GM21717 (cell line): Measurements from ENCODE around the gene ASIC2.

Experiments
- ATAC-seq: cut with Tn5 transposase; IDR thresholded peaks from one replicate; pipeline ENCODE4 v1.9.1; 2021; ENCODE audit warnings: mild to moderate bottlenecking, moderate library complexity; ENCODE audit not compliant: unreplicated experiment

The ASIC2 gene

DNA sequence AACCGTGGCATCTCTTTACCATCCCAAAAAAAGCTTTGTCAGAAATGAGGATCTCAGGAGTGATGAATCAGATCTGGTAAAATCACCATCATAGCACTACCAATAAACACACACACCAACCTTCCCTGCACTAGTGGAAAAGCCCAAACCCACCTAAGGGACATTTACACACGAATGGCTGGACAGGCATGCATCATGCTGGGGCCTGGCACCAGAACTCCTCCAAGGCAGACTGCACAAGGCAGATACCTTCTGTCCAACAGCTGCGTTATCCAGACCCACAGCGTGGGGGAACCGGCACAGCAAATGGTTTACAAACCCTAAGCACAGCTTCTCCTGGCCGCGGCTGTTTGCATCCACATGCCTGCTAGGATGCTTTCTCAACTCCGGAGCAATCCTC lies 2.8 kb downstream of the ASIC2 start:
- no peak for ATAC-seq

DNA sequence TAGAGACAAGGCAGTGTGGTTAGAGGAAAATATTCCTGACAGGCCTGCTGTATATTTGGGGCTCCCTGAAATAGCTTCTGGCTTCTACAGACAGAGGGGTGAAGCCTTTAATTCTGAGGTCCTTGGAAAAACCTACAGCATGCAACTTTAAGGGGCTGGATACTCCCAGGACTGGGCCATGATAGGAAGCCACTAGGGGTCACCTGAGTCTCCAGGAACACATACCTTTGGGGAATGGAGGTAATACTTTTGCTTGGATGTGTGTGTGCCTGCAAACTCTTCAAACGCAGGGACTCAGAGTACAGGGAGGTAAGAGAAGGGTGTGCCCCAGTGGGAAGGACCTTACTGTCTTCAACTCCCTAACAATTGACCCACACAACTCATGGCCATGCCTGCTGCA lies 4.1 kb downstream of the ASIC2 start:
- ATAC-seq = no peak

DNA sequence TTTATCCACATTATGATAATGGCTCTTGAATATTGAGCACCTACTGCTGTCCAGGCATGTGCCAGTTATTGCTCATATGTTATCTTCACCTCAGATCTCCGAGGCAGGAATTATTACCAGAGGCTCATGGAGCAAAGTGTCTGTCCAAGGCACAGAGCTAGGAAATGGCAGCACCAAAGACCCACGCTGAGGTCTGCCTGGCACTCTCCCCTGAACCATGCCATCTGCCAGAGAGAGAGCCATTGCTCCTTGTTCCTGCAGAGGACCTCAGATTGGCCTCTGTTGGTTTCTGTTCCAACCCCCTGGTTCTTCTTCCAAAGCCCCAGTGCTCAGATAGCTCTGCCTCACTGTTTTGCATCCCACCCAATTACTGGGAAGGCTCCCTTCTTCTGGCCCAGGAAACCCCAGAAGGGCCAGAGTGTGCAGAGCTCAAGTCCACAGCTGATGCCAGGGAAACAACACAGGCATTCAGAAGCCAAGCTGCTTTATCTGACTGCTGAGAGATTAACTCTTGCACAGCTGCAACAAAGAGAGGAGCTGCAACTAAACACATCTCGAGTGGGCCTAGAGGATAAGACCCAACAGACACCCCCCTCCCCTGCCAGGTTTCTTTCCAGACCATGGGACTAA lies 5.9 kb downstream of the ASIC2 start:
- ATAC-seq = no peak

DNA sequence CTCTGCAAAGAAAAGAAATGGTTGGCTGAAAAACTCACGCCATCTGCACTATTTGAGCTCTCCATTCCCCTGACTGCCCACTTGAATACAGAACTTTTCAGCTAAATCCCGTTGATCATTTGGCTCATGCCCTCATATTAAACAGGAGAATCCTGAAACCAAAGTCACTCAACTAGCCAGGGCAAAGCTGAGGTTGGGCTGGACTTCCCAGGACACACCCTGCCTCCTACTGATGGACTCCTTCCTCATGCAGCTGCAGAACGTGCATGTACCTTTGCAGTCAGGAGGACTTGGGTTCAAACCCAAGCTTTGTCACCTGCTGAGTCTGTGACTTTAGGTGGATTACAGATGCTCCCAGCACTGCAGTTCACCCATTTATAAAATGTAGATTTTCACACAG lies 7.7 kb downstream of the ASIC2 start:
- ATAC-seq = no peak

DNA sequence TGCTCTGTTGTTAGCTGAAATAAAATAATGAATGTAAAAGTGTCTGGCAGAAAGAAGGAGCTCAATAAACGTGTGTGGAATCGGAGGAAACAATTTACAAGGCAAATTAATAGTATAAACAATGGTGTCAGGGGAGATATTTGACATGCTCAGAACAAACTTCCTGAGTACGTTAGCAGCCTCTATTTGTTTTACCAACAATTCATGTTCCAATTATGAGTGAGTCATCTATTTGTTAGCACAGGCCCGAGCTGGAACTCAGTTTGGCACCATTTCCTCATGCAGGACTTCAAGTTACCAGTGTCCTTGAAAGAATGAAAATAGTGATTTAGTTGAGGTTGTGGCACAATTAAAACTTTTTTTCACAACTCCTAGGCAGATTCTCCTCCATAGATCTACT lies 9.1 kb downstream of the ASIC2 start:
- no peak for ATAC-seq

DNA sequence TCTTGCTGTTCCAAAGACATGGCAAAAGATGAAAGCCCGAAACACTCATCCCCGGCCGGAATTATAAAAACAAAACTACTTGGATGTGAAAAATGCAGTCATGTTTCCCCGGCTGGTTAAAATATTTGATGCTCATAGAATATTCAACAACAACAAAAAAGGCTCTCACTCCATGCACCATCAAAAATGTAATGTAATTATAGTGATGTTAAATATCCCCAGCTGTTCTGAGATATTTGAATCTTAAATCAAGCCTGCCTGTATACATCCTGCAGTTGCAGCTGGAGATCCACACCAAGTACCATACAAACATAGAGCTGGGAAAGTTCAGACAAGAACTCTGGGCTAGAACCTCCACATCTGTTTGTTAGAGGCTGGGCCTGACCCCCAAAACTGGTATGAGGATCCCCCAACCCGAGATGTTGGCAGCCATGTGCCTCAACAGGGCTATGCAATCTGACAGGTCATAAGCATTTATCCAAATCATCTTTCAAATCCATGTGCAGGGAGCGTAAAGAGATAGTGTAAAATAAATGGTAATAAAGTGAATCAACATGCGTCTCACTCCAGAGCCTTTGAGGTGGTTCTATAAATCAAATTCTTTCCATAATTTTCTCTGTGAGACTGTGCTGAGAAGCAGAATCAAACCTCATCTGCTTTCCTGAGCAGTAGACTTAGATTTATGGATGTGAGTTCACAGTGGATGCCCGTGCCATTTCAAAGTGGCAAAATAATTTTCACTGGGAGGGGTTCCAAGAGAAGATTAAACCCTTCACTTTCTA lies 12.7 kb downstream of the ASIC2 start:
- no peak for ATAC-seq

DNA sequence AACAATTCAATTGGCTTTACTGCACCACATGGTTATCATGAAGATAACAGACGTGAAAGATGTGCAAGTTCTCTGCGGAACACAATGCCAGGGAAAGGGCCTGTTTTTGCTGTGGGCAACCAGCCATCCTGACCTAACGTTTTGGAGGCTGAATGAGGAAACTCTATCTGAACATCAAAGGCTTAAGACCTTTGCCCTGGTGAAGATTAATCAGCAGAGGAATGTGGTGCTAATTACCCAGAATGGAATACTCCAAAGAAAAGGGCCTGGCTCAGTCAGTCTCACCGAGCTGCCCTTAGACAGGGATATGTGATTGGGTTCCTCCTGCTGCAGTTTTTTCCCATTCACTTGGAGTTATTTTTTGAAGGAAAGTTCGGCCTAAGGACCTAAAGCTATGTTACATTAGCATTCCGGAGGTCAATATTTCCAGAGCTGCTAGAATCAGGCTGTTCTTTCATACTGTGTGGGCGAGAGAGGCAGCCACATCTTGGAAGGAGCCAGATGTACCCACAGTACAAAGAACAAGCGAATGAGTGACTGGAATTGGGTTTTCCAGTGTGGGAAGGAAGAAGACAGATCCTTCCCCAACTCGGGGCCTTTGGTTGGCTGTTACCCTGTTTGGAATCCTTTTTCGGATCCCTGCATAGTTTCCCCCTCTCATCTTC lies 15.5 kb downstream of the ASIC2 start:
- no peak for ATAC-seq

DNA sequence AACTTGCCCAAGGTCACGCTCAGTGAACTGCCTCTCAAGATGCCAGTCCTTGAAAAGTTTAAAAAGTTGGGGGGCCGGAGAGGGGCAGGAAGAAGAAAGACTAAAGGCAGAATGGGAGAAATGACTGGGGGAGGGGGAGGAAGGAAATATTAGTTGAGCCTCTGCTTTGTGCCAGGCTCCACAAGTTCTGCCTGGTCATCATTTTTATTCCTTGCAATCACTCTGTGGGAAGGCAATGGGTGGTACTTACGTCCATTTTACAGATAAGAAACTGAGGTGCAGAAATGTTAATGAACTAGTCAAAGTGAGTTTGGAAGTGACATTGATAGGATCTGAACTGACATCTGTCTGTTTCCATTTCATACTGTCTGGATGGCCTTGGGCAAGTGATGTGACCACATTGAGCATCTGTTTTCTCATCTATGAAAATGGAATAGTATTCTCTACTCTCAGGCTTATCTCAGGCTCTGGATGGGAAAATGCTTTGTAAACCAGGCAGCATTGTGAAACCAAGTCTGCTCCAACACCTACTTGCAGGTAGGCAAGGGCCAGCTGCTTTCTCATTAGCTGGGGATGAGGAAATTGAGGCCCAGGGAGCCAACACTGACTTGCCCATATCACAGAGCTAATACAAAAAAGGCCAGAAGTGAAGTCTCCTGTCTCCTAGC lies 19.2 kb downstream of the ASIC2 start:
- no peak for ATAC-seq

DNA sequence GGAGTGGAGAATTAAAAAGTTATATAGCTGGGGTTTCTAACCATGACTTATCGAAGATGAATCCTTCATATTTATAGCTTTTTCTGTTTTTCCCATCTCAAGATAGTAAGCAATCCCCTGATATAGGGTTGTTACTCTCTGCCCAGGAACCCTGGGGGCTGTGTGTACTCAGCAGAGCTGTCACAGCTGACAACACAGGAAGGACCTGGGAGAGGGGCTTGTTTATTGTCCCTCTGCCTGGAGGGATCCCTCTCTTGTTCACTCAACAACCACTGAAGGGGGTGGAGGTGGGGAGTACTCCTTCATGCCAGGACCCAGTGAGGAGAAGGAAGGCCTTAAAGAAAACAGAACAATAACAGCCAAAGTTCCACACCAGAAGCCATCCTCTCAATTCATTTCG lies 19.8 kb downstream of the ASIC2 start:
- no peak for ATAC-seq

DNA sequence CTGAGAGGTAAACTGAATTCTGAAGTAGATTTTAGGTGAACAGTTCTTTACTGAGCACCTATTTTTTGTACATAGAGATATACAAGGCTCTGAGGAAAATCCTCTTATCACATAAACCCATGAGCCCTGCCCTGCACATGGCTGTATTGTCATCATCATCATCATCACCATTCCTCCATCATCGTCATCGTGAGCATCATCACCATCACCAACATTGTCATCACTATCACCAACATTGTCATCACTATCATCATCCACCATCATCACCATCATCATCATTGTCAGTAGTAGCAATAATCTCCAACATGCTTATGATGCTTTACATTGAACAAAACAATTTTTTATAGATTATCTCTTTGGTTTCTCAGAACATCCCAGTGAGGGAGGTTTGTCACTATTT lies 20.7 kb downstream of the ASIC2 start:
- no peak for ATAC-seq

DNA sequence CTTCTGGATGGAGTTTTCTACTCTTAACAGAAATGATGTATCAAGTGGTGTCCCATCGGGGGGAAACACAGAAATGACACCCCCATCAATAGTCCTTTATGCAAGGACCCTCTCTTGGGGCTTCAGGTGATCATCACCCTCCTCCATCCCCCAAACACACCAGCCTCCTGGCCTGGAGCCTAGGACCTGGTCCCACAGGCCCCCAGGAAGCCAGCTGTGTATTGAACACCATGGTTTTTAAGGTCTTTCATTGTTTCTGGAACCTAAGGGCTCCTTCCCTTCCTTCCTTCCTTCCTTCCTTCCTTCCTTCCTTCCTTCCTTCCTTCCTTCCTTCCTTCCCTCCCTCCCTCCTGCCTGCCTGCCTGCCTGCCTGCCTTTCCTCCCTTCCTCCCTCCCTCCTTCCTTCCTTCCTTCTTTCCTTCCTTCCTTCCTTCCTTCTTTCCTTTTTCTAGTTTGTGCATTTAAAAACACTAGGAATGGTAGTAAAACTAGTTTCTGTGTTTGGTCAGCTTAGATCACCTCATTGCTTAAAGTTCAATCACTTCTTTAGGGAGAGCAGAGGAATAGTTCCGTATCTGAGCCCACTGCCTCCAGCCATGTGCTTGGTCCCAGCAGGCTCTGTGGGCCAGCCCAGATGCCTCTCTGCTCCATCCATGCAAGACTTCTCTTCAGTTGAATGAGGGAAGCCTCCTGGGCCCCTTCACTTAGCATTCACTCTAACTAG lies 23.6 kb downstream of the ASIC2 start:
- ATAC-seq = no peak

DNA sequence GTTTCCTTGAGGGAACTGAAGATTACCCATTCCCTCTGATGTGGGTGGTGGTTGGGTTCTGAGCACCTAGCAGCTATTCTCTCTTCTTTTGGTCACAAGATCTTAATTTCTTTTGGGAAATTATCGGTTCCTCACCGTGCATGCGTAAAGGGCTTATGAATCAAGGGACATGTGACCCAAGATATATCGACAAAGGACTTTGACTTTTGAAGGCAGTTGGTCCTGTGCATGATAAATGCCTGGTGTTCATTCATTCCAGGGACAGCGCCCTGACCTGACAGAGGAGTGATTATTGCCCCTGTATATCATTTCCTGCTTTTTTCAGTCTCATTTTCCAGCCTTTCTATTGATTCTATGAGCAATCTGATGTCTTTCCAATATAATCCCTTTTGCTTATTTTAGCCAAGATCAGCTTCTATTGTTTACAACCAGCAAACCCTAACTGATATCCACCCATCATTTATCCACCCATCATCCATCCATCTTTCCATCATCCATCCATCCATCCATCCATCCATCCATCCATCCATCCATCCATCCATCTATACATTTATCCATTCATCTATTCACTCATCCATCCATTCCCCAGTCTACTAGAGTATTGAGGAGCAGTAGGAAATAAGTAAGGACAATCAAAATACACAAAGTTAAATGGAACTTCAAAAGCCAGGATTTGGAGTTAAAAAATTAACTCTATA lies 25.1 kb downstream of the ASIC2 start:
- ATAC-seq = no peak

DNA sequence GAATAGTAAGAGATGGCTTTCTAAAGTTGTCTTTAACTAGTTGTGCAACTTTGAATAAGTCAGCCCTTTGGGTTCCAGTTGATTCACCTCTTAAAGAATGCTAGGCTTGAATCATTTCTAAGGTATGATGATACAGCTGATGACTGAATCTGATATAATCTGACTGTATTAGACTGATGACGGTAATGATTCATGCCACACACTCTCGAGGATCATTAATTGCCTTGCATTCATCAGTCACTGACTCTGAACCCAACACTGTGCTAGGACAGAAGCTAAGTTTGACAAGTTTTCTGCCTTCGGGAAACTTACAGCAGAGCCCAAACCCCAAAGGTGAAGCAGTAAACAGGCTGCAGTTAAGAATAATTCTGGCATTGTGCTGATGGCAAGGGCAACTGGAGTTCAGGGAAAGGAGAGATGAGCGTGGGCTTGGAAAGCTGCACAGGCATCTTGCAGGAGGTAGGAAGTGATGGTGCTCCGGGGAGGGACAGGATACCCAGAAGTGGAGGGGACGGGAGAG lies 25.8 kb downstream of the ASIC2 start:
- no peak for ATAC-seq

DNA sequence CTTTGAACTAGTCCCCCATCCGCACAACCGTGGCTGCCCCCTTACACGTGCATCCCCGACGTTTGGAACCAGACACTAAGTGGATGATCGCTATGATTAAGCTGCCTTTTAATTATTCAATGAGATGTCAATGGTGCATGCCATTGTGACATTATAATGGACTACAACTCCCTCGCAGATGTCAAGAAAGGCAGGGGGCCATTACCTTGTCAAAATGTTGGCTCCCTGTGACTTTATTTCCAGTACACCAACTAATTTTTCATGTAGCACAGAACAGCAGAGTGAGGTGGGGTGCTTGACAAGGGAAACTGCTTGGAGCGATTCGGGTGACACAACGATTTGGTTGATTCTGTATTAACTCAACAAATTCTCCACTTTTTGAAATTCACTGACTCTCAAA lies 26.5 kb downstream of the ASIC2 start:
- ATAC-seq = no peak

DNA sequence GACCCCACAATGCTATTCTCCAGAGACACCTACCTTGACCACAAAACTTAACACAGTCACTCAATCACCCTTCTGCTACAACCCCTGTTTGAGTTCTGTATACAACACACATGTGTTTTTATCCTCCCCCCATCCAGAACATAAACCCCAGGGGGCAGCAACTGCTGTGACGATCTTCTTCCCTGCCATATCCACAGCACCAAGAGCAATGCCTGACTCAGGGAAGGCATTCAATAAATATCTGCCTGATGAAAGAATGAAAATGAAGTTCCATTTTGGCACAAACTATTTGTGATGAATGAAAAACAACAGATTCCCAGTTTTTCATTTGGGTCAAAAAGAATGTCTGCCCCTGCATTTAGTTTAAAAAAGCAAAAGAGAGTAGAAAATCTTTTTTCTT lies 27.0 kb downstream of the ASIC2 start:
- ATAC-seq = no peak

DNA sequence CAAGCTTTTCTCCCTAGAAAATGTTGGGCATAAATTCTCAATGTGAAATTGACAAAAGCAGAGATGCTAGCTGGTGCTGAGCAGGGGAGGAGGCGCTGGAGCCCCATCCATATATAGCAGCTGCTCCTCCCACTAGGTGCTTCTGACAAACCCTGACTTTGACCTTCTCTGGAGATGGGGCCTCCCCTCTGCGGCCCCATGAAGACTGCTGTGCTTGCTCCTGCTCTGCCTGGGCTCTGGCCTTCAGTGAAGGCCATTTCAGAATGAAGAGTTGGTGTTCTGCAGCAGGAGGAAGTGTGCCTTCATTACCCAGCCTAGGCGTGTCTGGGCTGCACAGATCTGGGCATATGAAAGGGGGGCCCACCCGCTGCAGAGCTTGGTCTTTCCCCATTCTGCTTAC lies 29.7 kb downstream of the ASIC2 start:
- ATAC-seq = no peak

DNA sequence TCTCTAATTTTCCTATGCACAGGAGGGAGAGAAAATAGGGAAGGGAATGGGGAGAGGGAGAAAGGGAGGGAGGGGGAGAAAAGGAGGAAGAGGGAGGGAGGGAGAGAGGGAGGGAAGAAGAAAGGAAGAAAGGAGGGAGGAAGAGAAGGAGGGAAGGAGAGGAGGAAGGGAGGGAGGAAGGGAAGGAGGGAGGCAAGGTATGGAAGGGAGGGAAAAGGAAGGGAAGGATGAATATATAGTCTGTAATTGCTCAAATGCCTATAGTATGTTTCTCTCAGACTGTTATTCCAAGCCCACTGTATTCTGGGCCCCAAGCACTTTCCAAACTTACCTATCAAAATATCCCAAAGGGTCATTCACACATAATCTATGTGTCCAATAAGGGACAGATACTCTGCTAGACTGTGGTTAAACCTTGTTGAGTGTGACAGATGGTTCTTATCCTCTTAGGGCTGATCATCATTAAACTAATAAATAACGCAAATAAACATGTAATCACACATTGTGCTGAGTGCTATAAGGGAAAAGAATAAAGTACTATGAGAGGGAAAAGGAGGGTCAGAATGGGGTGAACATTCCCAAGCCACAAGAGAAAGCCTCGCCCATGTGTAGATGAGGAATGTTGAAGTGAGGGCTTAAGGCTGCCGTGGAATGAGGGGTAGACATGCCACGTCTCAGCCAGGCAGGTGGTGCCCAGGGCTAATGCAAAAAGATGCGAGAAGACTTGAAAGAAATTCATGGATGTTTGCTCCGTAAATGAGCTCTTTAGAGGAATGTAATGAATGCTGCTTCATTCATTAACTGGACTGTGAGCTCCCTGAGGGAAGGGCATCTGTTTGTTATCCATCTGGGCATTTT lies 30.6 kb downstream of the ASIC2 start:
- no peak for ATAC-seq

DNA sequence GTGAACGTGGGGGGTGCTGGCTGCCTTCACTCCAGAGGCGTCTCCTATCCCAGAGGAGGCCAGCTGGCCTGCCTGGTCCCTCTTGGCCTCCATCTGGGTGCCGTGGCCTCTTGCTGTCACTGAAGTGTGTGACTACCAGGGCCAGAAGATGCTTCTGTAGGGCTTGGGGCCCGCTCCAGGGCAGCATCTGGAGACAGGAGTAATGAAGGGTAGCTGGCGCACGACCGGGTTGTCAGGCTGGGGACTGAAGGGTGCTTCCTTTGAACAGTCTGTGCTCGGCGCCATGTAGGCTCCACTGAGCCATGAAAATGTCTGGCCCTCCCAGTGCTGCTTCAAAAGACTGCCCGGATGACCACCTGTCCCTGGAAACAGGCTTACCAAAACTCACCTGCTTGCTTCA lies 31.3 kb downstream of the ASIC2 start:
- no peak for ATAC-seq

DNA sequence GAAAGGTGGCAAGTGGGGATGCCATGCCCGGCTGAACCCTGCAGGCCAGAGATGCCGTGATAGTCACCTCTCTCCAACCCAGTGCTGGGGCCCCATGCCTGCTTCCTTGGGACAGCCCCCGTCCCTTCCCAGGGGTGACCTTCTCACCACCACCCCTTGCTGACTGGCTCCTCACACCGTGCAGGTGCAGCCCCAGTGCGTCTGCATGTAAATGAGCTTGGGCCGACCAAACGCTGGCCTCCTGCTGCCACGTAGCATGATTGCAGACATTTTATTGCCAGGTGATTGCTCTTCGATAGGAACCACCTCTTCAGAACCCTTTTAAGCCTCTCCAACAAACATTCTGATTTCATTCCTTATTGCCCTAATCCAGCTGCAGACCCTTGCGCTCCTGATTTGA lies 32.5 kb downstream of the ASIC2 start:
- no peak for ATAC-seq
